ENCODE data around the gene ZNF335. TPM values are rescaled to one million over a fixed set of nuclear protein-coding genes. Genes with fewer than 3 reads are reported as not detected.

Gene ZNF335
- total and polyA plus RNA-seq, 2 of the 13 experiments (the other 11 are each of a cell fraction or from before 2014, with no cell fraction given), result 9.7 to 13.7 TPM

DNA sequence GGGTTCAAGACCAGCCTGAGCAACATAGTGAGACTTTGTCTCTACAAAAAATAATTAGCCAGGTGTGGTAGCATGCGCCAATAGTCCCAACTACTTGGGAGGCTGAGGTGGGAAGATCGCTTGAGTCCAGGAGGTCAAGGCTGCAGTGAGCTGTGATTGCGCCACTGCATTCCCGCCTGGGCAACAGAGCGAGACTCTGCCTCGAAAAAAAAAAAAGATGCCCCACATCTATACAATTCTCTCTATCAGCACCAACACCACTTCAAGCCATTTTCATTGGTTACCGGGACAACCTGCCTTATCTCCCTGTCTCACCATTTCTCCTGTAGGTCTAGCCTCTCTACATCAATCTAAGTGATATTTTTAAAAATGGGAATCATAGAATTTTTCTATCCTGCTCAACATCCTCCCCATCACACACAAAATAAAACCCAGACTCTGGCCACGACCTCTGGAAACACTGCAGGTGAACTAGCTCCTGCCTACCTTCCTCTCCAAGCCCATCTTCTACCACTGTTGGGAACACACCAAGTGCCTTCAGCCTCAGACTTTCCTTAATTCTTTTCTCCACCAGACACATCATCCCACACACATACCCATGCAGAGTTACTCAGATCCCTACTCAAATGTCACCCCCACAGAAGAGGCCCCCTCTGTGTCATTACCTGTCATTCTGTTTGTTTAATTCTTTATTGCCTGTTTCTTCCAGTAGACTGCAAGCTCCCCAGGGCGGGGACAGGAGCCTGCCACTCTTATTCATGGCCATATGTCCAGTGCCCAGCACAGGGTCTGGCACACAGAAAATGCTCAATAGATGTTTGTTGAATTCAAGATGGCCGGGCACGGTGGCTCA lies 50.4 kb downstream of the ZNF335 start (continued):
- TF ChIP-seq, protein P1, sequence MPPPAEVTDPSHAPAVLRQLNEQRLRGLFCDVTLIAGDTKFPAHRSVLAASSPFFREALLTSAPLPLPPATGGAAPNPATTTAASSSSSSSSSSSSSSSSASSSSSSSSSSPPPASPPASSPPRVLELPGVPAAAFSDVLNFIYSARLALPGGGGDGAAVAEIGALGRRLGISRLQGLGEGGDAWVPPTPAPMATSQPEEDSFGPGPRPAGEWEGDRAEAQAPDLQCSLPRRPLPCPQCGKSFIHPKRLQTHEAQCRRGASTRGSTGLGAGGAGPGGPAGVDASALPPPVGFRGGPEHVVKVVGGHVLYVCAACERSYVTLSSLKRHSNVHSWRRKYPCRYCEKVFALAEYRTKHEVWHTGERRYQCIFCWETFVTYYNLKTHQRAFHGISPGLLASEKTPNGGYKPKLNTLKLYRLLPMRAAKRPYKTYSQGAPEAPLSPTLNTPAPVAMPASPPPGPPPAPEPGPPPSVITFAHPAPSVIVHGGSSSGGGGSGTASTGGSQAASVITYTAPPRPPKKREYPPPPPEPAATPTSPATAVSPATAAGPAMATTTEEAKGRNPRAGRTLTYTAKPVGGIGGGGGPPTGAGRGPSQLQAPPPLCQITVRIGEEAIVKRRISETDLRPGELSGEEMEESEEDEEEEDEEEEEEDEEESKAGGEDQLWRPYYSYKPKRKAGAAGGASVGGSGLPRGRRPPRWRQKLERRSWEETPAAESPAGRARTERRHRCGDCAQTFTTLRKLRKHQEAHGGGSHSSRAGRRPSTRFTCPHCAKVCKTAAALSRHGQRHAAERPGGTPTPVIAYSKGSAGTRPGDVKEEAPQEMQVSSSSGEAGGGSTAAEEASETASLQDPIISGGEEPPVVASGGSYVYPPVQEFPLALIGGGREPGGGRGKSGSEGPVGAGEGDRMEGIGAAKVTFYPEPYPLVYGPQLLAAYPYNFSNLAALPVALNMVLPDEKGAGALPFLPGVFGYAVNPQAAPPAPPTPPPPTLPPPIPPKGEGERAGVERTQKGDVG (CRISPR knock-in tag; IDR thresholded peaks at IDR 0.05; ENCODE audit: borderline replicate concordance), result no peak
- TF ChIP-seq ZNF782 (CRISPR knock-in tag; IDR thresholded peaks at IDR 0.05; ENCODE audit: borderline replicate concordance), result 0 out of 2 replicates have a peak, but pooled peaks have one; percentile 41
- TF ChIP-seq NR2C2 (CRISPR knock-in tag; IDR thresholded peaks at IDR 0.05; ENCODE audit: borderline replicate concordance), result peak; percentile 54; the same call in 1 of the 2 replicates
- TF ChIP-seq ARNTL (CRISPR knock-in tag; IDR thresholded peaks at IDR 0.05), result peak; percentile 33; the same call in 1 of the 2 replicates
- TF ChIP-seq ZNF563 (CRISPR knock-in tag; IDR thresholded peaks at IDR 0.05), result no peak
- TF ChIP-seq EED (CRISPR knock-in tag; IDR thresholded peaks at IDR 0.05), result no peak
- TF ChIP-seq CBX5 (CRISPR knock-in tag; IDR thresholded peaks at IDR 0.05; ENCODE audit: borderline replicate concordance), result peak; percentile 72; the same call in 1 of the 2 replicates
- TF ChIP-seq IKZF4 (CRISPR knock-in tag; IDR thresholded peaks at IDR 0.05; ENCODE audit: borderline replicate concordance, low read depth, not compliant biosample characterization), result no peak
- TF ChIP-seq MAFG (CRISPR knock-in tag; IDR thresholded peaks at IDR 0.05), result 0 out of 2 replicates have a peak, but pooled peaks have one; percentile 15
- no peak for TF ChIP-seq RNF2 (conservative IDR thresholded peaks at IDR 0.05; ENCODE audit: low read depth)
- no peak for TF ChIP-seq SNAPC2 (CRISPR knock-in tag; IDR thresholded peaks at IDR 0.05)
- TF ChIP-seq ZBTB7A (CRISPR knock-in tag; IDR thresholded peaks at IDR 0.05), result no peak
- TF ChIP-seq GZF1 (CRISPR knock-in tag; IDR thresholded peaks at IDR 0.05), result peak; percentile 86; the same call in 1 of the 2 replicates
- no peak; the same call in 1 of the 2 replicates for TF ChIP-seq HDAC2 (CRISPR knock-in tag; IDR thresholded peaks at IDR 0.05)
- no peak for TF ChIP-seq RAD21 (CRISPR knock-in tag; IDR thresholded peaks at IDR 0.05)
- TF ChIP-seq, protein P2, sequence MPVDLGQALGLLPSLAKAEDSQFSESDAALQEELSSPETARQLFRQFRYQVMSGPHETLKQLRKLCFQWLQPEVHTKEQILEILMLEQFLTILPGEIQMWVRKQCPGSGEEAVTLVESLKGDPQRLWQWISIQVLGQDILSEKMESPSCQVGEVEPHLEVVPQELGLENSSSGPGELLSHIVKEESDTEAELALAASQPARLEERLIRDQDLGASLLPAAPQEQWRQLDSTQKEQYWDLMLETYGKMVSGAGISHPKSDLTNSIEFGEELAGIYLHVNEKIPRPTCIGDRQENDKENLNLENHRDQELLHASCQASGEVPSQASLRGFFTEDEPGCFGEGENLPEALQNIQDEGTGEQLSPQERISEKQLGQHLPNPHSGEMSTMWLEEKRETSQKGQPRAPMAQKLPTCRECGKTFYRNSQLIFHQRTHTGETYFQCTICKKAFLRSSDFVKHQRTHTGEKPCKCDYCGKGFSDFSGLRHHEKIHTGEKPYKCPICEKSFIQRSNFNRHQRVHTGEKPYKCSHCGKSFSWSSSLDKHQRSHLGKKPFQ (CRISPR knock-in tag; IDR thresholded peaks at IDR 0.05; ENCODE audit: insufficient replicate concordance), result no peak
- TF ChIP-seq ZNF451 (CRISPR knock-in tag; IDR thresholded peaks at IDR 0.05), result no peak
- no peak for TF ChIP-seq HNRNPLL (IDR thresholded peaks at IDR 0.05; ENCODE audit: low read depth, low read length, poor library complexity, severe bottlenecking)
- no peak for TF ChIP-seq POLR2AphosphoS2 (IDR thresholded peaks at IDR 0.05; ENCODE audit: low read depth, low read length)
- no peak for TF ChIP-seq LCORL (IDR thresholded peaks at IDR 0.05)
- 0 out of 2 replicates have a peak, but pooled peaks have one; percentile 51 for TF ChIP-seq LCORL (CRISPR knock-in tag; IDR thresholded peaks at IDR 0.05)
- peak; percentile 86 for TF ChIP-seq CEBPG (CRISPR knock-in tag; IDR thresholded peaks at IDR 0.05)
- TF ChIP-seq, protein P3, sequence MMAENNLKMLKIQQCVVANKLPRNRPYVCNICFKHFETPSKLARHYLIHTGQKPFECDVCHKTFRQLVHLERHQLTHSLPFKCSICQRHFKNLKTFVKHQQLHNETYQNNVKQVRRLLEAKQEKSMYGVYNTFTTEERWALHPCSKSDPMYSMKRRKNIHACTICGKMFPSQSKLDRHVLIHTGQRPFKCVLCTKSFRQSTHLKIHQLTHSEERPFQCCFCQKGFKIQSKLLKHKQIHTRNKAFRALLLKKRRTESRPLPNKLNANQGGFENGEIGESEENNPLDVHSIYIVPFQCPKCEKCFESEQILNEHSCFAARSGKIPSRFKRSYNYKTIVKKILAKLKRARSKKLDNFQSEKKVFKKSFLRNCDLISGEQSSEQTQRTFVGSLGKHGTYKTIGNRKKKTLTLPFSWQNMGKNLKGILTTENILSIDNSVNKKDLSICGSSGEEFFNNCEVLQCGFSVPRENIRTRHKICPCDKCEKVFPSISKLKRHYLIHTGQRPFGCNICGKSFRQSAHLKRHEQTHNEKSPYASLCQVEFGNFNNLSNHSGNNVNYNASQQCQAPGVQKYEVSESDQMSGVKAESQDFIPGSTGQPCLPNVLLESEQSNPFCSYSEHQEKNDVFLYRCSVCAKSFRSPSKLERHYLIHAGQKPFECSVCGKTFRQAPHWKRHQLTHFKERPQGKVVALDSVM (CRISPR knock-in tag; IDR thresholded peaks at IDR 0.05), result peak; percentile 94
- TF ChIP-seq MIXL1 (CRISPR knock-in tag; IDR thresholded peaks at IDR 0.05), result 0 out of 2 replicates have a peak, but pooled peaks have one; percentile 55

Measured in HepG2 (cell line).